K562 (cell line): Measurements from ENCODE around the gene ZG16B. TPM values are rescaled to one million over a fixed set of nuclear protein-coding genes. Genes with fewer than 3 reads are reported as not detected.
A peak's percentile ranks its signal among the peaks of the same experiment; 100 is the strongest.

Experiments
- ETV1 ChIP-seq: fragments of 450-650 bp; conservative IDR thresholded peaks from 2 replicates; pipeline ENCODE4 v1.6.1; 2016; ENCODE audit warnings: missing genetic modification characterization, control low read depth, low read depth, missing compliant biosample characterization
- HDGF ChIP-seq: fragments of 450-650 bp; IDR thresholded peaks from 2 replicates; pipeline ENCODE4 v1.6.1; 2016
- IFI16 ChIP-seq: fragments of 250-450 bp; sonication (Bioruptor Pico); IDR thresholded peaks from 2 replicates; pipeline ENCODE4 v2.1.2; 2022; ENCODE audit warnings: mild to moderate bottlenecking, inconsistent platforms
- MCM3 ChIP-seq: fragments of 450-650 bp; IDR thresholded peaks from 2 replicates; pipeline ENCODE4 v1.6.1; 2016
- NCOA2 ChIP-seq, 2 experiments: fragments of 450-650 bp; IDR thresholded peaks; 2 replicates each; pipeline ENCODE4 v1.6.1; 2018; ENCODE audit warnings: mild to moderate bottlenecking in 2 of 2, moderate library complexity in 1 of 2; ENCODE audit not compliant: partially characterized antibody in 2 of 2
- PHB ChIP-seq: fragments of 250-450 bp; sonication (Bioruptor Pico); IDR thresholded peaks from 2 replicates; pipeline ENCODE4 v1.5.0; 2021
- RBFOX2 ChIP-seq: fragments of 200-400 bp; formaldehyde crosslinking; IDR thresholded peaks from 2 replicates; pipeline ENCODE4 v1.6.1; 2017; ENCODE audit warnings: low read depth, mild to moderate bottlenecking, low read length, moderate library complexity
- SMAD2 ChIP-seq: fragments of 150-350 bp; IDR thresholded peaks from 2 replicates; pipeline ENCODE4 v1.6.1; 2014; ENCODE audit warnings: low read depth, mild to moderate bottlenecking, low read length
- SRSF3 ChIP-seq: fragments of 200-400 bp; formaldehyde crosslinking; IDR thresholded peaks from 2 replicates; pipeline ENCODE4 v1.6.1; 2016; ENCODE audit warnings: mild to moderate bottlenecking, low read length, moderate library complexity; ENCODE audit not compliant: insufficient read depth
- ZFX ChIP-seq: sonication (generic); formaldehyde crosslinking; IDR thresholded peaks from 2 replicates; pipeline ENCODE4 v1.8.0; 2022; ENCODE audit warnings: mild to moderate bottlenecking, missing genetic modification reagents, moderate library complexity
- ZNF3 ChIP-seq: fragments of 250-450 bp; sonication (Bioruptor Pico); IDR thresholded peaks from 2 replicates; pipeline ENCODE4 v1.5.0; 2021; ENCODE audit warnings: mild to moderate bottlenecking, moderate library complexity
- ZNF444 ChIP-seq: fragments of 250-450 bp; sonication (Bioruptor Pico); IDR thresholded peaks from 2 replicates; pipeline ENCODE4 v1.4.0; 2020; ENCODE audit warnings: mild to moderate bottlenecking, moderate library complexity
- ZNF551 ChIP-seq: fragments of 250-450 bp; sonication (Bioruptor Pico); IDR thresholded peaks from 2 replicates; pipeline ENCODE4 v1.5.0; 2021; ENCODE audit warnings: mild to moderate bottlenecking, moderate library complexity
- polyA plus RNA-seq, 8 experiments: library from polyadenylated mRNA; depleted of rRNA in 4 of 8; stranded (reverse) in 5 of 8; unstranded in 3 of 8; fragments of >200 nt; fragmentation: Nextera tagmentation in 2 of 8; fragmentation: Illumina TruSeq in 1 of 8; extraction: Ambion mirVana in 2 of 8; extraction: Trizol in 1 of 8; gene quantifications; 2 replicates each; pipeline versions ENCODE4 v1.2.1 to v1.2.3, GENCODE V29; 2011 to 2014; ENCODE audit warnings: inconsistent platforms in 1 of 8, missing spikeins in 1 of 8
- total RNA-seq, 7 experiments: library from RNA; depleted of rRNA in 6 of 7; stranded (reverse); fragments of >200 nt in 6 of 7; fragmentation: Illumina TruSeq in 2 of 7; extraction: Trizol in 2 of 7; gene quantifications; 2 replicates each; pipeline versions ENCODE4 v1.2.1 to v1.2.3, GENCODE V29; 2011 to 2021; ENCODE audit warnings: low replicate concordance in 1 of 7
- TF ChIP-seq, protein P1 (sequence below): fragments of 200-800 bp; sonication (Bioruptor generic); IDR thresholded peaks from 2 replicates; pipeline ENCODE4 v1.6.1; 2016; ENCODE audit warnings: missing genetic modification characterization, missing compliant biosample characterization
- TF ChIP-seq, protein P2 (sequence below): fragments of 150-350 bp; IDR thresholded peaks from 2 replicates; pipeline ENCODE4 v1.6.1; 2014; ENCODE audit warnings: low read depth, mild to moderate bottlenecking, low read length, borderline replicate concordance
- TF ChIP-seq, protein P3 (sequence below), 3 experiments: fragments of 200-800 bp in 1 of 3; fragments of 250-450 bp in 1 of 3; fragments of 450-650 bp in 1 of 3; sonication (Bioruptor Pico) in 1 of 3; sonication (Bioruptor generic) in 1 of 3; formaldehyde crosslinking in 1 of 3; IDR thresholded peaks; 2 replicates each; pipeline versions ENCODE4 v1.6.1 to v1.8.0; 2016 to 2022; ENCODE audit warnings: mild to moderate bottlenecking in 2 of 3, missing genetic modification characterization in 2 of 3, missing compliant biosample characterization in 1 of 3, moderate library complexity in 1 of 3

Gene ZG16B
- total and polyA plus RNA-seq, 9 of the 15 experiments (the other 6 are each of a cell fraction or from before 2014, with no cell fraction given), result 0.25 to 0.43 (median 0.34) TPM; not detected in 5

DNA sequence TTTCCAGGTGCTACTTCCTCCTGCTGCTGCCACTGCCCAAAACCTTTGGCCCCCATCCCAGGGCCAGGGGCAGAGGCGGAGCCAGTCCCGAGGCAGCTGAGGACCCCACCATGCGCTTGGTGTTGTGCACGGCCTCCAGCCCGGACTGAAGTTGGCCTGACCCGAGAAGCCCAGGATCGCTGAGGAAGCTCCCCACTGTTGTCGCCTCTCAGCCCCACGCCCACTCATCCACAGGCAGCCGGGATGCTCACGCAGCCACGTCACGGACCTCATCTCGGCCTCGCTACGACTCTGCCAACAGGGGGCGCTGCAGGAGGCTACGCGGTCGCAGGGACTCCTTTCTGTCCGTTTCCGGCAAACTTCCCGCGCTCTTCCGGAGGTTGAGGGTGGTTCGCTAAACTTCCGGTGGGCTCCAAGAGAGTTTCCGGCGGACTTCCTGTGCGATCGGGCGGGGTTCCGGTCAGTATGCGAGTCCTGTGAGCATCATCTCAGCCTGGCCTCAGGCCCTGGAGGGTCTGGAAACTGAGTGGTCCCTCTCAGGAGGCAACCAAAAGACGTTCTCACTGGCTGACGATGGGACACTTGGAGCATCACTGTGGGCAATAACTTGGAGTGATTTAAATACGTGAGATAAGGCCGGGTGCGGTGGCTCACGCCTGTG lies 12.4 kb downstream of the ZG16B start (continued):
- TF ChIP-seq, protein P1, sequence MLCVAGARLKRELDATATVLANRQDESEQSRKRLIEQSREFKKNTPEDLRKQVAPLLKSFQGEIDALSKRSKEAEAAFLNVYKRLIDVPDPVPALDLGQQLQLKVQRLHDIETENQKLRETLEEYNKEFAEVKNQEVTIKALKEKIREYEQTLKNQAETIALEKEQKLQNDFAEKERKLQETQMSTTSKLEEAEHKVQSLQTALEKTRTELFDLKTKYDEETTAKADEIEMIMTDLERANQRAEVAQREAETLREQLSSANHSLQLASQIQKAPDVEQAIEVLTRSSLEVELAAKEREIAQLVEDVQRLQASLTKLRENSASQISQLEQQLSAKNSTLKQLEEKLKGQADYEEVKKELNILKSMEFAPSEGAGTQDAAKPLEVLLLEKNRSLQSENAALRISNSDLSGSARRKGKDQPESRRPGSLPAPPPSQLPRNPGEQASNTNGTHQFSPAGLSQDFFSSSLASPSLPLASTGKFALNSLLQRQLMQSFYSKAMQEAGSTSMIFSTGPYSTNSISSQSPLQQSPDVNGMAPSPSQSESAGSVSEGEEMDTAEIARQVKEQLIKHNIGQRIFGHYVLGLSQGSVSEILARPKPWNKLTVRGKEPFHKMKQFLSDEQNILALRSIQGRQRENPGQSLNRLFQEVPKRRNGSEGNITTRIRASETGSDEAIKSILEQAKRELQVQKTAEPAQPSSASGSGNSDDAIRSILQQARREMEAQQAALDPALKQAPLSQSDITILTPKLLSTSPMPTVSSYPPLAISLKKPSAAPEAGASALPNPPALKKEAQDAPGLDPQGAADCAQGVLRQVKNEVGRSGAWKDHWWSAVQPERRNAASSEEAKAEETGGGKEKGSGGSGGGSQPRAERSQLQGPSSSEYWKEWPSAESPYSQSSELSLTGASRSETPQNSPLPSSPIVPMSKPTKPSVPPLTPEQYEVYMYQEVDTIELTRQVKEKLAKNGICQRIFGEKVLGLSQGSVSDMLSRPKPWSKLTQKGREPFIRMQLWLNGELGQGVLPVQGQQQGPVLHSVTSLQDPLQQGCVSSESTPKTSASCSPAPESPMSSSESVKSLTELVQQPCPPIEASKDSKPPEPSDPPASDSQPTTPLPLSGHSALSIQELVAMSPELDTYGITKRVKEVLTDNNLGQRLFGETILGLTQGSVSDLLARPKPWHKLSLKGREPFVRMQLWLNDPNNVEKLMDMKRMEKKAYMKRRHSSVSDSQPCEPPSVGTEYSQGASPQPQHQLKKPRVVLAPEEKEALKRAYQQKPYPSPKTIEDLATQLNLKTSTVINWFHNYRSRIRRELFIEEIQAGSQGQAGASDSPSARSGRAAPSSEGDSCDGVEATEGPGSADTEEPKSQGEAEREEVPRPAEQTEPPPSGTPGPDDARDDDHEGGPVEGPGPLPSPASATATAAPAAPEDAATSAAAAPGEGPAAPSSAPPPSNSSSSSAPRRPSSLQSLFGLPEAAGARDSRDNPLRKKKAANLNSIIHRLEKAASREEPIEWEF (CRISPR knock-in tag), result no peak
- TF ChIP-seq RBFOX2, result peak; percentile 56
- TF ChIP-seq MCM3, result no peak
- TF ChIP-seq HDGF, result no peak
- TF ChIP-seq, protein P2, sequence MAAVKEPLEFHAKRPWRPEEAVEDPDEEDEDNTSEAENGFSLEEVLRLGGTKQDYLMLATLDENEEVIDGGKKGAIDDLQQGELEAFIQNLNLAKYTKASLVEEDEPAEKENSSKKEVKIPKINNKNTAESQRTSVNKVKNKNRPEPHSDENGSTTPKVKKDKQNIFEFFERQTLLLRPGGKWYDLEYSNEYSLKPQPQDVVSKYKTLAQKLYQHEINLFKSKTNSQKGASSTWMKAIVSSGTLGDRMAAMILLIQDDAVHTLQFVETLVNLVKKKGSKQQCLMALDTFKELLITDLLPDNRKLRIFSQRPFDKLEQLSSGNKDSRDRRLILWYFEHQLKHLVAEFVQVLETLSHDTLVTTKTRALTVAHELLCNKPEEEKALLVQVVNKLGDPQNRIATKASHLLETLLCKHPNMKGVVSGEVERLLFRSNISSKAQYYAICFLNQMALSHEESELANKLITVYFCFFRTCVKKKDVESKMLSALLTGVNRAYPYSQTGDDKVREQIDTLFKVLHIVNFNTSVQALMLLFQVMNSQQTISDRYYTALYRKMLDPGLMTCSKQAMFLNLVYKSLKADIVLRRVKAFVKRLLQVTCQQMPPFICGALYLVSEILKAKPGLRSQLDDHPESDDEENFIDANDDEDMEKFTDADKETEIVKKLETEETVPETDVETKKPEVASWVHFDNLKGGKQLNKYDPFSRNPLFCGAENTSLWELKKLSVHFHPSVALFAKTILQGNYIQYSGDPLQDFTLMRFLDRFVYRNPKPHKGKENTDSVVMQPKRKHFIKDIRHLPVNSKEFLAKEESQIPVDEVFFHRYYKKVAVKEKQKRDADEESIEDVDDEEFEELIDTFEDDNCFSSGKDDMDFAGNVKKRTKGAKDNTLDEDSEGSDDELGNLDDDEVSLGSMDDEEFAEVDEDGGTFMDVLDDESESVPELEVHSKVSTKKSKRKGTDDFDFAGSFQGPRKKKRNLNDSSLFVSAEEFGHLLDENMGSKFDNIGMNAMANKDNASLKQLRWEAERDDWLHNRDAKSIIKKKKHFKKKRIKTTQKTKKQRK, result no peak
- TF ChIP-seq ZNF551 (CRISPR knock-in tag), result no peak
- no peak for TF ChIP-seq SRSF3
- TF ChIP-seq ZNF444, result no peak
- no peak for TF ChIP-seq SMAD2
- no peak for TF ChIP-seq IFI16 (CRISPR knock-in tag)
- TF ChIP-seq NCOA2 (IDR thresholded peaks at IDR 0.05; ENCODE audit: partially characterized antibody in 2 of 2), result no peak
- TF ChIP-seq, protein P3, sequence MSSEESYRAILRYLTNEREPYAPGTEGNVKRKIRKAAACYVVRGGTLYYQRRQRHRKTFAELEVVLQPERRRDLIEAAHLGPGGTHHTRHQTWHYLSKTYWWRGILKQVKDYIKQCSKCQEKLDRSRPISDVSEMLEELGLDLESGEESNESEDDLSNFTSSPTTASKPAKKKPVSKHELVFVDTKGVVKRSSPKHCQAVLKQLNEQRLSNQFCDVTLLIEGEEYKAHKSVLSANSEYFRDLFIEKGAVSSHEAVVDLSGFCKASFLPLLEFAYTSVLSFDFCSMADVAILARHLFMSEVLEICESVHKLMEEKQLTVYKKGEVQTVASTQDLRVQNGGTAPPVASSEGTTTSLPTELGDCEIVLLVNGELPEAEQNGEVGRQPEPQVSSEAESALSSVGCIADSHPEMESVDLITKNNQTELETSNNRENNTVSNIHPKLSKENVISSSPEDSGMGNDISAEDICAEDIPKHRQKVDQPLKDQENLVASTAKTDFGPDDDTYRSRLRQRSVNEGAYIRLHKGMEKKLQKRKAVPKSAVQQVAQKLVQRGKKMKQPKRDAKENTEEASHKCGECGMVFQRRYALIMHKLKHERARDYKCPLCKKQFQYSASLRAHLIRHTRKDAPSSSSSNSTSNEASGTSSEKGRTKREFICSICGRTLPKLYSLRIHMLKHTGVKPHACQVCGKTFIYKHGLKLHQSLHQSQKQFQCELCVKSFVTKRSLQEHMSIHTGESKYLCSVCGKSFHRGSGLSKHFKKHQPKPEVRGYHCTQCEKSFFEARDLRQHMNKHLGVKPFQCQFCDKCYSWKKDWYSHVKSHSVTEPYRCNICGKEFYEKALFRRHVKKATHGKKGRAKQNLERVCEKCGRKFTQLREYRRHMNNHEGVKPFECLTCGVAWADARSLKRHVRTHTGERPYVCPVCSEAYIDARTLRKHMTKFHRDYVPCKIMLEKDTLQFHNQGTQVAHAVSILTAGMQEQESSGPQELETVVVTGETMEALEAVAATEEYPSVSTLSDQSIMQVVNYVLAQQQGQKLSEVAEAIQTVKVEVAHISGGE (CRISPR knock-in tag; IDR thresholded peaks at IDR 0.05), result peak in 2 of 3 experiments; percentile 89 to 97; a peak in 4 of 6 replicates
- no peak for TF ChIP-seq PHB (CRISPR knock-in tag)
- TF ChIP-seq ZNF3, result no peak
- peak; percentile 67; the same call in 1 of the 2 replicates for TF ChIP-seq ETV1 (tag)
- TF ChIP-seq ZFX (CRISPR knock-in tag), result no peak
